GM19043 (cell line): ENCODE data around the gene NBPF8.
"Not testable (repeated sequence)": the region's sequence is repeated elsewhere in the genome, so short reads cannot be mapped to it uniquely, and the experiment has no call there.

Experiments
- ATAC-seq: cut with Tn5 transposase; IDR thresholded peaks from one replicate; pipeline ENCODE4 v1.9.1; 2021; ENCODE audit warnings: low read depth; ENCODE audit not compliant: unreplicated experiment

The NBPF8 gene

DNA sequence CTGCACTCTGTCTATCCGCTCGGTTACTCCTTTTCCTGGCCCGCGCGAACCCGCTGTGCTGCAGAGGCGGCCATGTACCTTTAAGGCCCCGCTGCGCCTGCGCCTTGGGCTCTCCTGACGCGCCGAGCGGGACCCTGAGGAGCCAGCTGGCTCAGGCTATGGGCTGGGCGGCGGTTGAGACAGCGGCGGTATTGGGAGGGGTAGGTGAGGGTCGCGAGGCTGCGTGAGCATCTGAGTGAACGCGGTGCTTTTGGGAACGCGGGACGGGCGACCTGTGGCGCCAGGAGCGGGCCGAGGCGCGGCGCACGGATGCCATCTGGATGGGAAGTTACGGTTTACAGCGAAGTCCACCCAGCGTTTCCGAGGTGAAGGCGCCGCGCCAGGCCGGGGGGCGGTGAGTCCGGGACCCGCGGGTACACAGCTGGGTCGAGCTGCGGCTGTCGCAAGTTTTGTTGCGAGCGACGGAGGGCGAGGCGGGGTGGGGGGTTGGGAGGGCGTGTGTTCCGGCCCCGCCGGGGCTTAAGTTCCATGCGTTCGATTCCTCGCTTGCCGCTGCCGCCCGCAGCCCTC is at the start of gene NBPF8:
Gene NBPF8 (plus strand): TSS at position 125 of the 570 bp plus-strand sequence. CDS start 21,488 bp downstream, outside the sequence.
- peak; percentile 93 for ATAC-seq

- not testable (repeated sequence) for ATAC-seq
Measured at GRCh38 chr1:120367709-120368108, 47.1 kb upstream of the NBPF8 start.

GRCh38 chr1:120386651-120387050 is 28.2 kb upstream of the NBPF8 start:
- not testable (repeated sequence) for ATAC-seq

GRCh38 chr1:120388597-120389126 is 26.2 kb upstream of the NBPF8 start:
- not testable (repeated sequence) for ATAC-seq

- ATAC-seq = not testable (repeated sequence)
Measured at GRCh38 chr1:120391365-120391764, 23.5 kb upstream of the NBPF8 start.

DNA sequence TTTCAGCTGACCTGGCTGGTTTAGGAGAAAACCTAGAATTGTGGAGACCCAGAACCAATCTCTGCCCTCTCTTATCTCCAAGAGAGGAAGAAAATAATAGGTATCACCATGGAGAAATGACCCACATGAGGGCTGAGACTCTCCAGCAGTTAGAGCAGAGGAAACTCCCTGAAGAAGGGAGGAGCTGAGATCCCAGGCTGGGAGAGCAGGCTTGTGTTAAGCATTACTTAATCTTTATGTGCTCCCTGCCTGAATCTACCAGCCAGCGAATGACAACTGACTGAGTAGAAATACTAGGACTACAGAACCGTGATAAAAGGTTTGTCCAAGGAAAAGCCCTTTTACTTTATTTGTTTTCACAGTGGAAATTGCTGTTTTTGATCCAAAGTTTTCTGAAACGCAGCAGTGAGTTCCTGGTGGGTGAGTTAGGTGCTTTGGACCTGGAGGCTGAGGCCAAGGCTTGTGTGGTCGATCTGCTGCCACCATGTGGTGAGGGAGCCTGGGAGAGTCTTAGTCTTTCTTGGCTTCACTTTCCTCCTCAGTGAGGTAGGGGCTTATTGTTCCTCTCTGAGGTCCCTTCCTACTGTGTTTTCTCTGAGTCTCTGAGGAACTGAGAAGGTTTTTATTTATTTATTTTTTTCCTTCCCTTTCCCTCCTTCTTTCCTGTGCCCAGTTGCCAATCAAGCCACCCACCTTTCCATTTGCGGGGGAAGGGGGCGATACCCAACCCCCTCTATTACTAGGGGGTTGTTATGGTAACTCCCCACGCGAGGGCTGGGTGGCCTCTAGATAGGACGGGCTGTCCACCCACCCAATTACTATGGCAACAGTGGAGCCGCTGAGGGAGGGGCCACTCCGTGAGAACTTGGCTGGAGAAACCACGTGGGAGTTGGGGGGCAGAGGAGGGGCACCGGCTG is 21.3 kb upstream of the NBPF8 start:
- ATAC-seq = not testable (repeated sequence)

DNA sequence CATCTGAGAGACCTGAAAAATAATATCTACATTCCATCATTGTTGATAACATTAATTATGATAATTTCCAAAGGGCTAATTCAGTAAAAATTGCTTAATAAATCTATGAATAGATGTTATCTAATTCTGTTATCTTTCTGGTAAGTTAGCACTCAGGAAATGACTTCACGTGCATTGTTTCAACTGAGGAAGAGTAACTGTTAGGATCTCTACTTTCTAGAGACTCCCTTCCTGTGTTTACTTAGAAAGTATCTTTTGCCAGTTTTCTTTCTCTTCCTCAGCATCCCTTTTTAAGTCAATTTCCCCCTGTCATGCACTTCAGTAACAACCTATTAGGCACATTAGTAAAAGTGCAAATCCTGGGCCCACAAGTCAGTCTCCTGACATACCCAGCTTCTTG is 9.5 kb upstream of the NBPF8 start:
- ATAC-seq = not testable (repeated sequence)

DNA sequence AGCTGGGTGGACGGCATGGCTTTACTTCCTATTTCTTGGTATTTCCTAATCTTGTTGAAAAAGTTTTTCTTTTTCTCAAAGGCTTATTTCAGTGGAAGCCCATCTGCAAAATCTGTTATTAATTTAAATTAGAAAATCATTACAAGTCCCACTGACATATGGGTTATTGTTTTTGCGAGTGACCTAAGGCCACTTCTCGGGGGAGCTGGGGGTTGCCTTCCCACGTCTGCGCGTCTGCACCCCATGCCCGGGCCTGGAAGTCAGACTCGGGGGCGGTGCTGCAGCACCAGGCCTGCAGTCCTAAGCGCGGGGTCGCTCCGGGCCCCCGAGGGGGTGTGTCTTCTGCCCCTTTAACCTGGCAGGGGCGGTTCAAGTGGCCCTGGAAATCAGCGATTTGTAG is 384 bp upstream of the NBPF8 start:
- not testable (repeated sequence) for ATAC-seq

DNA sequence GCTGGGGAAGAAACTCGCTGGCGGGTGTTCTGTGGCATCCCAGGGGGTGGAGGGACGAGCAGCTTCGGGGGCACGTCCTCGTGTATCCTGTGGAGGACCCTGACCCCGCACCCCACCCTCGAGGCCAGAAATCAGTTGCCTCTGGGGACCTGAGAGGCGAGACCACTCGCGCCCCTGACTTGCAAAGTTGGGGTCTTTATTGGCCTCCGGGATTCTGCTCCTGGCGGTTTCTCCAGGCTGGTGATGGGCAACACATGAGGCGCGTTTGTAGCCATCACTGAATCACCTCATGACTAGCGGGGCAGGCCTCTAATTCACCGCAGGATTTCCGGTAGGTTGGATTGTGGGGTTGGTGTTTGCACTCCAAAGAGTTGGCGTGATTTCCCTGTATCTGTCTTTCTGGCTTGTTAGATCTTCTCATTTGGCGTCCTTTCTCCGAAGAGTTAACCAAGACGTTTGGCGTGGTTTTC is 692 bp downstream of the NBPF8 start:
- ATAC-seq = not testable (repeated sequence)

DNA sequence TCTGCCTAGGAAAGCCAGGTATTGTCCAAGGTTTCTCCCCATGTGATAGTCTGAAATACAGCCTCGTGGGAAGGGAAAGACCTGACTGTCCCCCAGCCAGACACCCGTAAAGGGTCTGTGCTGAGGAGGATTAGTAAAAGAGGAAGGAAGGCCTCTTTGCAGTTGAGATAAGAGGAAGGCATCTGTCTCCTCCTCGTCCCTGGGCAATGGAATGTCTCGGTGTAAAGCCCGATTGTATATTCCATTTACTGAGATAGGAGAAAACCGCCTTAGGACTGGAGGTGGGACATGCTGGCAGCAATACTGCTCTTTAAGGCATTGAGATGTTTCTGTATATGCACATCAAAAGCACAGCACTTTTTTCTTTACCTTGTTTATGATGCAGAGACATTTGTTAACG is 10.2 kb downstream of the NBPF8 start:
- ATAC-seq = not testable (repeated sequence)

- ATAC-seq = not testable (repeated sequence)
Measured at GRCh38 chr1:120431626-120432025, 16.8 kb downstream of the NBPF8 start.

GRCh38 chr1:120433831-120434230 is 19.0 kb downstream of the NBPF8 start:
- not testable (repeated sequence) for ATAC-seq

DNA sequence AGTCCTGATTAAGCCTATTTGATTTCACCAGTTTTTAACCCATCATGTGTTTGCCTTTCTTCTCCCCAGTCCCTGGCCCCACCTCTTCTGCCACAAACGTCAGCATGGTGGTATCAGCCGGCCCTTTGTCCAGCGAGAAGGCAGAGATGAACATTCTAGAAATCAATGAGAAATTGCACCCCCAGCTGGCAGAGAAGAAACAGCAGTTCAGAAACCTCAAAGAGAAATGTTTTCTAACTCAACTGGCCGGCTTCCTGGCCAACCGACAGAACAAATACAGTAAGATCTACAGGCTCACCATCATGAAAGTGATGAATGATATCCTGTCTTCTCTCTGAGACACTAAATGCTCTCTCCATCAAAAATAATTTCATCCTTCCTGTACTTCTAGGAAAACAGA is 34.3 kb downstream of the NBPF8 start:
- ATAC-seq = not testable (repeated sequence)
